Karpas-422 (cell line): ENCODE measurements around the gene CORO2B. TPM values are rescaled to one million over a fixed set of nuclear protein-coding genes. Genes with fewer than 3 reads are reported as not detected.

Source experiments
- DNase-seq: peaks from one replicate; pipeline ENCODE4 v3.0.0-alpha.2; 2015
- H2AFZ ChIP-seq: fragments of 200-600 bp; sonication (generic); 2 replicates; pipeline ENCODE4 v1.6.1; 2014; ENCODE audit warnings: antibody characterized with exemption, low read length, mixed read lengths
- H3K27ac ChIP-seq: fragments of 200-600 bp; sonication (generic); 2 replicates; pipeline ENCODE4 v1.5.1; 2014; ENCODE audit warnings: mild to moderate bottlenecking, low read length, moderate library complexity
- H3K27me3 ChIP-seq: fragments of 200-600 bp; sonication (generic); 2 replicates; pipeline ENCODE4 v1.6.1; 2014; ENCODE audit warnings: low read length, mixed read lengths
- H3K36me3 ChIP-seq: fragments of 200-600 bp; sonication (generic); 2 replicates; pipeline ENCODE4 v1.6.1; 2014; ENCODE audit warnings: low read length, mixed read lengths; ENCODE audit not compliant: insufficient read depth
- H3K4me1 ChIP-seq: fragments of 200-600 bp; sonication (generic); 2 replicates; pipeline ENCODE4 v1.6.1; 2014; ENCODE audit warnings: mild to moderate bottlenecking, low read length, mixed read lengths
- H3K4me2 ChIP-seq: fragments of 200-600 bp; sonication (generic); 2 replicates; pipeline ENCODE4 v1.6.1; 2014; ENCODE audit warnings: low read length, low read depth, mild to moderate bottlenecking; ENCODE audit not compliant: poor library complexity, severe bottlenecking
- H3K4me3 ChIP-seq: fragments of 200-600 bp; sonication (generic); 2 replicates; pipeline ENCODE4 v1.5.1; 2014; ENCODE audit warnings: mild to moderate bottlenecking, antibody characterized with exemption, low read length, mixed read lengths
- H3K79me2 ChIP-seq: fragments of 200-600 bp; sonication (generic); 2 replicates; pipeline ENCODE4 v1.6.1; 2014; ENCODE audit warnings: mild to moderate bottlenecking, low read length, mixed read lengths
- H3K9ac ChIP-seq: fragments of 200-600 bp; sonication (generic); 2 replicates; pipeline ENCODE4 v1.6.0; 2014; ENCODE audit warnings: low read length
- H3K9me2 ChIP-seq: fragments of 200-600 bp; sonication (generic), shearing (Covaris generic); replicated peaks from 2 replicates; pipeline ENCODE4 v1.6.0; 2014; ENCODE audit warnings: mild to moderate bottlenecking, low read length, moderate library complexity; ENCODE audit not compliant: insufficient read depth
- H3K9me3 ChIP-seq: fragments of 300-700, 200-600 bp; sonication (generic); 2 replicates; pipeline ENCODE4 v1.6.1; 2014; ENCODE audit warnings: low read length, mixed read lengths
- H4K20me1 ChIP-seq: fragments of 200-600 bp; sonication (generic); 2 replicates; pipeline ENCODE4 v1.6.1; 2014; ENCODE audit warnings: mild to moderate bottlenecking, antibody characterized with exemption, low read length, low read depth; ENCODE audit not compliant: insufficient read depth
- total RNA-seq: library from RNA; depleted of rRNA; stranded (reverse); fragments of >200 nt; shearing (Covaris generic); gene quantifications from 2 replicates; pipeline ENCODE4 v1.2.3, GENCODE V29; 2014; ENCODE audit warnings: low replicate concordance

Gene CORO2B
- total RNA-seq, 1 experiment from 2014 or later = 0.26 TPM

- Histone ChIP-seq H3K9me2 (no peaks in the 10 kb centered on the region), H3K27me3 (no peaks in the 10 kb centered on the region), H2AFZ (no peak overlapping the region), H3K27ac (no peak overlapping the region), H3K79me2 (no peaks in the 10 kb centered on the region), H4K20me1 (no peaks in the 10 kb centered on the region; the same call in 1 of the 2 replicates), H3K9me3 (no peaks in the 10 kb centered on the region), H3K9ac (no peak overlapping the region), H3K36me3 (no peaks in the 10 kb centered on the region), H3K4me3 (no peak overlapping the region), H3K4me1 (peaks cover 52% of the 10 kb centered on the region), H3K4me2 (no peak overlapping the region)
- no peak for DNase-seq
Measured at GRCh38 chr15:68587769-68588385, 9.1 kb downstream of the CORO2B start.

GRCh38 chr15:68589053-68589452 lies 10.3 kb downstream of the CORO2B start:
- Histone ChIP-seq H3K4me1 (peaks cover 47% of the 10 kb centered on the region), H4K20me1 (peaks cover 5% of the 10 kb centered on the region; the same call in 1 of the 2 replicates), H3K79me2 (no peaks in the 10 kb centered on the region), H3K9me3 (no peaks in the 10 kb centered on the region), H3K27ac (no peak overlapping the region), H3K9me2 (no peaks in the 10 kb centered on the region), H2AFZ (no peak overlapping the region), H3K27me3 (no peaks in the 10 kb centered on the region), H3K4me3 (no peak overlapping the region), H3K36me3 (no peaks in the 10 kb centered on the region), H3K4me2 (no peak overlapping the region), H3K9ac (no peak overlapping the region)
- DNase-seq = no peak

GRCh38 chr15:68589783-68590710 lies 11.3 kb downstream of the CORO2B start:
- Histone ChIP-seq H3K9me2 (no peaks in the 10 kb centered on the region), H3K36me3 (no peaks in the 10 kb centered on the region), H3K4me1 (peaks cover 44% of the 10 kb centered on the region), H3K9ac (no peak overlapping the region), H4K20me1 (0 out of 2 replicates have a peak, but pooled peaks cover 5% of the 10 kb centered on the region), H3K27ac (no peak overlapping the region), H3K4me2 (no peak overlapping the region), H2AFZ (no peak overlapping the region), H3K27me3 (no peaks in the 10 kb centered on the region), H3K79me2 (no peaks in the 10 kb centered on the region), H3K4me3 (no peak overlapping the region), H3K9me3 (no peaks in the 10 kb centered on the region)
- no peak for DNase-seq

- DNase-seq = no peak
- Histone ChIP-seq H3K36me3 (no peaks in the 10 kb centered on the region), H3K27me3 (no peaks in the 10 kb centered on the region), H3K9me2 (no peaks in the 10 kb centered on the region), H3K27ac (no peak overlapping the region), H2AFZ (no peak overlapping the region), H3K4me2 (no peak overlapping the region), H3K9ac (no peak overlapping the region), H3K4me3 (no peak overlapping the region), H3K79me2 (no peaks in the 10 kb centered on the region), H4K20me1 (0 out of 2 replicates have a peak, but pooled peaks cover 5% of the 10 kb centered on the region), H3K9me3 (no peaks in the 10 kb centered on the region), H3K4me1 (peaks cover 39% of the 10 kb centered on the region)
Measured at GRCh38 chr15:68590721-68591389, 12.1 kb downstream of the CORO2B start.

- no peaks in the 10 kb centered on the region for H3K79me2 ChIP-seq
- H4K20me1 ChIP-seq = 0 out of 2 replicates have a peak, but pooled peaks cover 5% of the 10 kb centered on the region
- no peak for DNase-seq
- H3K4me3 ChIP-seq = no peak overlapping the region
- no peaks in the 10 kb centered on the region for H3K27me3 ChIP-seq
- H3K36me3 ChIP-seq = no peaks in the 10 kb centered on the region
- H3K27ac ChIP-seq = no peak overlapping the region
- H3K4me2 ChIP-seq = no peak overlapping the region
- no peak overlapping the region for H3K9ac ChIP-seq
- no peak overlapping the region for H2AFZ ChIP-seq
- no peaks in the 10 kb centered on the region for H3K9me3 ChIP-seq
- H3K9me2 ChIP-seq = no peaks in the 10 kb centered on the region
- peaks cover 34% of the 10 kb centered on the region for H3K4me1 ChIP-seq
Measured at GRCh38 chr15:68592054-68592453, 13.3 kb downstream of the CORO2B start.

GRCh38 chr15:68592544-68592943 lies 13.8 kb downstream of the CORO2B start:
- H3K4me2 ChIP-seq = no peak overlapping the region
- H2AFZ ChIP-seq = no peak overlapping the region
- H3K4me1 ChIP-seq = peaks cover 29% of the 10 kb centered on the region
- no peaks in the 10 kb centered on the region for H3K27me3 ChIP-seq
- no peaks in the 10 kb centered on the region for H3K79me2 ChIP-seq
- H3K4me3 ChIP-seq = no peak overlapping the region
- no peak for DNase-seq
- no peak overlapping the region for H3K9ac ChIP-seq
- no peak overlapping the region for H3K27ac ChIP-seq
- 0 out of 2 replicates have a peak, but pooled peaks cover 5% of the 10 kb centered on the region for H4K20me1 ChIP-seq
- no peaks in the 10 kb centered on the region for H3K9me2 ChIP-seq
- H3K36me3 ChIP-seq = no peaks in the 10 kb centered on the region
- H3K9me3 ChIP-seq = no peaks in the 10 kb centered on the region

- Histone ChIP-seq H4K20me1 (0 out of 2 replicates have a peak, but pooled peaks cover 5% of the 10 kb centered on the region), H3K79me2 (no peaks in the 10 kb centered on the region), H3K9ac (no peak overlapping the region), H3K4me3 (no peak overlapping the region), H3K4me1 (peaks cover 21% of the 10 kb centered on the region), H2AFZ (no peak overlapping the region), H3K36me3 (no peaks in the 10 kb centered on the region), H3K9me2 (no peaks in the 10 kb centered on the region), H3K27me3 (no peaks in the 10 kb centered on the region), H3K27ac (no peak overlapping the region), H3K9me3 (no peaks in the 10 kb centered on the region), H3K4me2 (no peak overlapping the region)
- DNase-seq = no peak
Measured at GRCh38 chr15:68593341-68593740, 14.5 kb downstream of the CORO2B start.
